GM12875 (cell line): ENCODE data around the gene LMO7.
"Not testable (repeated sequence)": the region's sequence is repeated elsewhere in the genome, so short reads cannot be mapped to it uniquely, and the experiment has no call there.

ENCODE experiments used
- H3K4me3 ChIP-seq: one replicate; pipeline ENCODE4 v1.5.1; 2011; ENCODE audit warnings: low read depth, low read length, control low read depth
- CTCF ChIP-seq: IDR thresholded peaks from 2 replicates; pipeline ENCODE4 v1.5.1; 2011; ENCODE audit warnings: low read depth, mild to moderate bottlenecking, control low read depth, inconsistent platforms, low read length, moderate library complexity, borderline replicate concordance; ENCODE audit not compliant: insufficient read depth

Gene LMO7

DNA sequence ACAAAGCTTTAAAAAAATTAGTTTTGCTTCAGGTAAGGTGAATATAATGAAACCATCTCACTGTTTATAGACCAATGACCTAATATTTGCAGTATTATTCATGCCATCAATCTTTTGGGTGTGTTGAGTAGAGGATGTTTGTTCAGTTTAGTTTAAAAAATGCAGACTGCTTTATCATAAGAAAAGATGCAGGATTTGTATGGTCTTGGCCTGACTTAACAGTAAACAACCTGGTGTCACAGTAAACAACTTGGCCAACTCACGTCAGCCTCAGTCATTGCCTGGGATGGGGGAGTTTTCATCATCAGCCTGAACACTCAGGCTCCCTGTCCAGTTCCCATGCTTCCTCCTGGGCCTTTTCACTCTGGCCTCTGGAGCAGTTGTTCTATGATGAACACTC lies 55.1 kb downstream of the LMO7 start:
- no peak for TF ChIP-seq CTCF
- H3K4me3 ChIP-seq, result no peak overlapping the region

GRCh38 chr13:75693227-75693626 lies 57.1 kb downstream of the LMO7 start:
- TF ChIP-seq CTCF, result no peak

DNA sequence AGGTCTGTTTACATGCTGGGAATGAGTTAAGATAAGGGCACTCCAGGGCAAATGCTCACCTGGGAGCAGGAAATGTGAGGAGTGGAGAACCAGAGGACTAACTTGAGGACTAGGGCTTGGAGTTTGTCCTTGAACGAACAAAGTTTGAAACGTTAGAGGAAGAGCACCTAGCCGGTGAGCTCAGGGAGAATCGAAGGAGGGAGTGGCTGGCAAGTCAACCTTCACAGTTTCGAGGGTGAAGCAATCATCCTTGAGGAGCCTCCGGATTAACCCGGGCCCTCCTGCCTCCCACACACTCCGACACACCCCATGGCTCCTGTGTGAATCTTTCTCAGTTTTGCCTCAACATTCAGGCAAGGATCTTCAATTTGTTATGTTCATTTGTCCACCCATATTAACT lies 58.6 kb downstream of the LMO7 start:
- no peak overlapping the region for H3K4me3 ChIP-seq
- TF ChIP-seq CTCF, result no peak

More at GRCh38 chr13:75693227-75693626, 57.1 kb downstream of the LMO7 start:
- H3K4me3 ChIP-seq, result no peak overlapping the region

DNA sequence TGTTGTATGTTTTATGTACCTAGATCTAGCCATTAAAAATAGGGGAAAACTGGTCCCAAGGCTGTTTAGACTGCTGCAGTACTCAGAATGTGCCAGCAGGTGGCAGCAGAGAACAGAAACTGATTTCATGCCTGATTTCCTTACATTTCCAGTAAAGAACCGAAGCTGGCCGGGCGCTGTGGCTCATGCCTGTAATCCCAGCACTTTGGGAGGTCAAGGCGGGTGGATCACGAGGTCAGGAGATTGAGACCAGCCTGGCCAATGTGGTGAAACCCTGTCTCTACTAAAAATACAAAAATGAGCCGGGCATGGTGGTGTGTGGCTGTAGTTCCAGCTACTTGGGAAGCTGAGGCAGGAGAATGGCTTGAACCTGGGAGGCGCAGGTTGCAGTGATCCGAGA lies 59.8 kb downstream of the LMO7 start:
- H3K4me3 ChIP-seq, result not testable (repeated sequence)
- peak; percentile 76 for TF ChIP-seq CTCF

GRCh38 chr13:75699062-75699461 lies 62.9 kb downstream of the LMO7 start:
- H3K4me3 ChIP-seq, result no peak overlapping the region
- TF ChIP-seq CTCF, result no peak

DNA sequence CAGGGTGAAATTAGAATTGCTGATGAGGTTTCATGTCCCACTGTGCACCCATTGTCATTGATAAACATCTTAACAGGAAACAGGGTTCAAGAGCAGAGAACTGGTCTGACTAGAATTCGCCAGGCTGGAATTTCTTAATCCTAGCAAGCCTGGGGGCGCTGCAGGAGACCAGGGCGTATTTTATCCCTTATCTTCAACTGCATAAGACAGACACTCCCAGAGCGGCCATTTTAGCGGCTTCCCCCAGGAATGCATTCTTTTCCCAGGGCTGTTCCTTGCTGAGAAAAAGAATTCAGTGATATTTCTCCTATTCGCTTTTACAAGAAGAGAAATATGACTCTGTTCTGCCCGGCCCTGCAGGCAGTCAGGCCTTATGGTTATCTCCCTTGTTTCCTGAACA lies 63.6 kb downstream of the LMO7 start:
- not testable (repeated sequence) for H3K4me3 ChIP-seq

GRCh38 chr13:75700552-75700951 lies 64.4 kb downstream of the LMO7 start:
- H3K4me3 ChIP-seq, result no peak overlapping the region
- TF ChIP-seq CTCF, result no peak

DNA sequence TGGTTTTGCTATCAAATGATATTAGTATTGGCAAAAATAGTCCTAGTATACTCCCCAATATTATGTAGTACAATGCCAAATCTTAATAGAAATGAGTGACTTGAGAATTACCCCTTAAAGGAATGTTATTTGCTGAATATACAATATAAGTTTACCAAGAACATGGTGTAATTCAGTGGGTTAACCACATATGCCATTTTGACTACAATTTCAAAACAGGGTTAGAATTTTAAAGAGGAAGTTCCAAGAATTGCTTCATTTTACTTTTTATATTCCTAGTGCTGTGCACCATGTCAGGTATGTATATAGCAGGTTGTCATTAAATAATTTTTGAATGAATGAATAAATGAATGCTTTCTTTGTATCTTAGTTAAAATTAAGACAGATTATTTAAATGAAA lies 66.3 kb downstream of the LMO7 start:
- no peak overlapping the region for H3K4me3 ChIP-seq
- TF ChIP-seq CTCF, result no peak
